HepG2 (cell line): ENCODE data around the gene IGF2BP1. TPM values are rescaled to one million over a fixed set of nuclear protein-coding genes. Genes with fewer than 3 reads are reported as not detected.
A peak's percentile ranks its signal among the peaks of the same experiment; 100 is the strongest.

Experiments used
- ATF4 ChIP-seq, 2 experiments: fragments of 450-650 bp in 1 of 2; sonication (generic) in 1 of 2; formaldehyde crosslinking; IDR thresholded peaks; 2 replicates each; pipeline versions ENCODE4 v1.5.0 to v1.8.0; 2020 to 2022; ENCODE audit warnings: mild to moderate bottlenecking in 1 of 2, missing genetic modification reagents in 1 of 2
- BHLHE40 ChIP-seq: IDR thresholded peaks from 2 replicates; pipeline ENCODE4 v1.6.1; 2011; ENCODE audit warnings: low read length, improper control_type of control experiment
- CHD2 ChIP-seq: IDR thresholded peaks from 2 replicates; pipeline ENCODE4 v1.6.1; 2011; ENCODE audit warnings: low read depth, low read length, improper control_type of control experiment
- CREB1 ChIP-seq, 2 experiments: fragments of 450-650 bp in 1 of 2; IDR thresholded peaks; 2 replicates each; pipeline ENCODE4 v1.6.1; 2016 to 2017; ENCODE audit warnings: control low read depth in 1 of 2, mild to moderate bottlenecking in 1 of 2, missing compliant biosample characterization in 1 of 2, missing genetic modification characterization in 1 of 2
- DNMT1 ChIP-seq: sonication (generic); formaldehyde crosslinking; IDR thresholded peaks from 2 replicates; pipeline ENCODE4 v1.5.1; 2020; ENCODE audit warnings: mild to moderate bottlenecking, missing genetic modification reagents
- GABPA ChIP-seq, 2 experiments: IDR thresholded peaks; 2 replicates each; pipeline ENCODE4 v1.6.1; 2011 to 2016; ENCODE audit warnings: low read depth in 2 of 2, low read length in 1 of 2, missing biosample characterization in 1 of 2, missing genetic modification characterization in 1 of 2
- HIVEP1 ChIP-seq: sonication (generic); formaldehyde crosslinking; IDR thresholded peaks from 2 replicates; pipeline ENCODE4 v1.4.0; 2020; ENCODE audit warnings: mild to moderate bottlenecking, missing genetic modification reagents
- HNF4G ChIP-seq, 2 experiments: sonication (generic) in 1 of 2; formaldehyde crosslinking in 1 of 2; IDR thresholded peaks; 2 replicates each; pipeline versions ENCODE4 v1.4.0 to v1.6.1; 2011 to 2020; ENCODE audit warnings: borderline replicate concordance in 2 of 2, low read depth in 2 of 2, mild to moderate bottlenecking in 2 of 2, low read length in 1 of 2, missing genetic modification reagents in 1 of 2, moderate library complexity in 1 of 2
- JUNB ChIP-seq: sonication (generic); formaldehyde crosslinking; IDR thresholded peaks from 2 replicates; pipeline ENCODE4 v1.8.0; 2022; ENCODE audit warnings: missing genetic modification reagents, mild to moderate bottlenecking, borderline replicate concordance
- KLF12 ChIP-seq: sonication (generic); formaldehyde crosslinking; IDR thresholded peaks from 2 replicates; pipeline ENCODE4 v1.4.0; 2020; ENCODE audit warnings: missing genetic modification reagents, borderline replicate concordance
- ONECUT2 ChIP-seq: sonication (generic); formaldehyde crosslinking; IDR thresholded peaks from 2 replicates; pipeline ENCODE4 v1.4.0; 2020; ENCODE audit warnings: missing genetic modification reagents
- RBFOX2 ChIP-seq: fragments of 200-400 bp; formaldehyde crosslinking; IDR thresholded peaks from 2 replicates; pipeline ENCODE4 v1.6.1; 2017; ENCODE audit warnings: low read depth, mild to moderate bottlenecking, low read length
- SP1 ChIP-seq, 2 experiments: fragments of 450-650 bp in 1 of 2; sonication (generic) in 1 of 2; formaldehyde crosslinking in 1 of 2; IDR thresholded peaks; 2 replicates each; pipeline versions ENCODE4 v1.4.0 to v1.6.1; 2016 to 2020; ENCODE audit warnings: missing genetic modification reagents in 1 of 2
- ZNF160 ChIP-seq: sonication (generic); formaldehyde crosslinking; IDR thresholded peaks from 2 replicates; pipeline ENCODE4 v1.8.0; 2022; ENCODE audit warnings: mild to moderate bottlenecking, inconsistent platforms, missing genetic modification reagents
- ZNF224 ChIP-seq: sonication (generic); formaldehyde crosslinking; IDR thresholded peaks from 2 replicates; pipeline ENCODE4 v1.5.0; 2020; ENCODE audit warnings: mild to moderate bottlenecking, missing genetic modification reagents
- ZNF282 ChIP-seq: fragments of 450-650 bp; IDR thresholded peaks from 2 replicates; pipeline ENCODE4 v1.6.1; 2018; ENCODE audit not compliant: partially characterized antibody
- ZNF414 ChIP-seq: sonication (generic); formaldehyde crosslinking; IDR thresholded peaks from 2 replicates; pipeline ENCODE4 v1.5.0; 2020; ENCODE audit warnings: missing genetic modification reagents
- ZNF430 ChIP-seq: sonication (generic); formaldehyde crosslinking; IDR thresholded peaks from 2 replicates; pipeline ENCODE4 v1.9.0; 2021; ENCODE audit warnings: mild to moderate bottlenecking, missing genetic modification reagents
- ZNF660 ChIP-seq: sonication (generic); formaldehyde crosslinking; IDR thresholded peaks from 2 replicates; pipeline ENCODE4 v1.5.1; 2020; ENCODE audit warnings: mild to moderate bottlenecking, low read depth, missing genetic modification reagents, borderline replicate concordance
- ZNF720 ChIP-seq: sonication (generic); formaldehyde crosslinking; IDR thresholded peaks from 2 replicates; pipeline ENCODE4 v1.4.0; 2020; ENCODE audit warnings: missing genetic modification reagents
- polyA plus RNA-seq, 8 experiments: library from polyadenylated mRNA; depleted of rRNA in 3 of 8; stranded (reverse) in 7 of 8; unstranded in 1 of 8; fragments of >200 nt; fragmentation: Illumina TruSeq in 4 of 8; extraction: Trizol in 4 of 8; gene quantifications; 2 replicates each; pipeline versions ENCODE4 v1.2.1 to v1.2.3, GENCODE V29; 2011 to 2016; ENCODE audit warnings: low read depth in 4 of 8, missing spikeins in 1 of 8, mixed read lengths in 1 of 8; ENCODE audit not compliant: insufficient read depth in 1 of 8
- total RNA-seq, 5 experiments: library from RNA; depleted of rRNA; stranded (reverse); fragments of >200 nt; fragmentation: Illumina TruSeq; extraction: Trizol; gene quantifications; 2 replicates each; pipeline ENCODE4 v1.2.3, GENCODE V29; 2016; ENCODE audit warnings: low read depth in 1 of 5
- TF ChIP-seq, protein P1 (sequence below): sonication (generic); formaldehyde crosslinking; IDR thresholded peaks from 2 replicates; pipeline ENCODE4 v1.9.0; 2022; ENCODE audit warnings: low read depth, missing genetic modification reagents
- TF ChIP-seq, protein P2 (sequence below), 2 experiments: IDR thresholded peaks; 2 replicates each; pipeline ENCODE4 v1.6.1; 2011 to 2012; ENCODE audit warnings: low read length in 2 of 2, borderline replicate concordance in 1 of 2, low read depth in 1 of 2, mild to moderate bottlenecking in 1 of 2, moderate library complexity in 1 of 2

The IGF2BP1 gene
- total and polyA plus RNA-seq, 2 of the 13 experiments (the other 11 are each of a cell fraction or from before 2014, with no cell fraction given) = 29.7 to 75.1 TPM

- TF ChIP-seq, protein P1, sequence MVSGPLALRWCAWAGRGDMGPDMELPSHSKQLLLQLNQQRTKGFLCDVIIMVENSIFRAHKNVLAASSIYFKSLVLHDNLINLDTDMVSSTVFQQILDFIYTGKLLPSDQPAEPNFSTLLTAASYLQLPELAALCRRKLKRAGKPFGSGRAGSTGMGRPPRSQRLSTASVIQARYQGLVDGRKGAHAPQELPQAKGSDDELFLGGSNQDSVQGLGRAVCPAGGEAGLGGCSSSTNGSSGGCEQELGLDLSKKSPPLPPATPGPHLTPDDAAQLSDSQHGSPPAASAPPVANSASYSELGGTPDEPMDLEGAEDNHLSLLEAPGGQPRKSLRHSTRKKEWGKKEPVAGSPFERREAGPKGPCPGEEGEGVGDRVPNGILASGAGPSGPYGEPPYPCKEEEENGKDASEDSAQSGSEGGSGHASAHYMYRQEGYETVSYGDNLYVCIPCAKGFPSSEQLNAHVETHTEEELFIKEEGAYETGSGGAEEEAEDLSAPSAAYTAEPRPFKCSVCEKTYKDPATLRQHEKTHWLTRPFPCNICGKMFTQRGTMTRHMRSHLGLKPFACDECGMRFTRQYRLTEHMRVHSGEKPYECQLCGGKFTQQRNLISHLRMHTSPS = no peak
- TF ChIP-seq CREB1 (IDR thresholded peaks at IDR 0.05) (no peak), CREB1 (CRISPR knock-in tag; IDR thresholded peaks at IDR 0.05) (no peak), ZNF224 (CRISPR knock-in tag) (no peak), HIVEP1 (CRISPR knock-in tag) (no peak), BHLHE40 (no peak), ATF4 (CRISPR knock-in tag; IDR thresholded peaks at IDR 0.05) (no peak), KLF12 (CRISPR knock-in tag) (no peak), JUNB (CRISPR knock-in tag) (no peak), GABPA (IDR thresholded peaks at IDR 0.05; ENCODE audit: low read depth, low read length) (no peak), GABPA (CRISPR knock-in tag; IDR thresholded peaks at IDR 0.05; ENCODE audit: low read depth) (no peak), ZNF282 (no peak), ZNF160 (CRISPR knock-in tag) (no peak), ZNF720 (CRISPR knock-in tag) (no peak), ZNF430 (CRISPR knock-in tag) (0 out of 2 replicates have a peak, but pooled peaks have one; percentile 25), CHD2 (no peak), RBFOX2 (no peak), ONECUT2 (CRISPR knock-in tag) (no peak), ZNF414 (CRISPR knock-in tag) (no peak), HNF4G (IDR thresholded peaks at IDR 0.05; ENCODE audit: borderline replicate concordance, low read depth, low read length) (no peak), HNF4G (CRISPR knock-in tag; IDR thresholded peaks at IDR 0.05; ENCODE audit: borderline replicate concordance, low read depth) (no peak), SP1 (IDR thresholded peaks at IDR 0.05) (no peak), SP1 (CRISPR knock-in tag; IDR thresholded peaks at IDR 0.05) (no peak), ZNF660 (no peak), DNMT1 (CRISPR knock-in tag) (no peak)
- TF ChIP-seq, protein P2, sequence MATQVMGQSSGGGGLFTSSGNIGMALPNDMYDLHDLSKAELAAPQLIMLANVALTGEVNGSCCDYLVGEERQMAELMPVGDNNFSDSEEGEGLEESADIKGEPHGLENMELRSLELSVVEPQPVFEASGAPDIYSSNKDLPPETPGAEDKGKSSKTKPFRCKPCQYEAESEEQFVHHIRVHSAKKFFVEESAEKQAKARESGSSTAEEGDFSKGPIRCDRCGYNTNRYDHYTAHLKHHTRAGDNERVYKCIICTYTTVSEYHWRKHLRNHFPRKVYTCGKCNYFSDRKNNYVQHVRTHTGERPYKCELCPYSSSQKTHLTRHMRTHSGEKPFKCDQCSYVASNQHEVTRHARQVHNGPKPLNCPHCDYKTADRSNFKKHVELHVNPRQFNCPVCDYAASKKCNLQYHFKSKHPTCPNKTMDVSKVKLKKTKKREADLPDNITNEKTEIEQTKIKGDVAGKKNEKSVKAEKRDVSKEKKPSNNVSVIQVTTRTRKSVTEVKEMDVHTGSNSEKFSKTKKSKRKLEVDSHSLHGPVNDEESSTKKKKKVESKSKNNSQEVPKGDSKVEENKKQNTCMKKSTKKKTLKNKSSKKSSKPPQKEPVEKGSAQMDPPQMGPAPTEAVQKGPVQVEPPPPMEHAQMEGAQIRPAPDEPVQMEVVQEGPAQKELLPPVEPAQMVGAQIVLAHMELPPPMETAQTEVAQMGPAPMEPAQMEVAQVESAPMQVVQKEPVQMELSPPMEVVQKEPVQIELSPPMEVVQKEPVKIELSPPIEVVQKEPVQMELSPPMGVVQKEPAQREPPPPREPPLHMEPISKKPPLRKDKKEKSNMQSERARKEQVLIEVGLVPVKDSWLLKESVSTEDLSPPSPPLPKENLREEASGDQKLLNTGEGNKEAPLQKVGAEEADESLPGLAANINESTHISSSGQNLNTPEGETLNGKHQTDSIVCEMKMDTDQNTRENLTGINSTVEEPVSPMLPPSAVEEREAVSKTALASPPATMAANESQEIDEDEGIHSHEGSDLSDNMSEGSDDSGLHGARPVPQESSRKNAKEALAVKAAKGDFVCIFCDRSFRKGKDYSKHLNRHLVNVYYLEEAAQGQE (IDR thresholded peaks at IDR 0.05; ENCODE audit: borderline replicate concordance in 1 of 2, low read depth in 1 of 2, low read length in 2 of 2) = no peak
Observed at GRCh38 chr17:49022391-49022941, 25.3 kb downstream of the IGF2BP1 start (continued).
